GM23338 (cell line): ENCODE data around the gene LSM5. TPM values are rescaled to one million over a fixed set of nuclear protein-coding genes. Genes with fewer than 3 reads are reported as not detected.

ENCODE experiments used
- ATAC-seq: fragments of 200-7000 bp; cut with Tn5 transposase; 3 replicates; pipeline ENCODE4 v1.9.1; 2020
- DNase-seq: peaks from one replicate; pipeline ENCODE4 v3.0.0-alpha.2; 2015; ENCODE audit warnings: low spot score
- H2AFZ ChIP-seq: fragments of 200-600 bp; sonication (generic); 2 replicates; pipeline ENCODE4 v1.8.0; 2016; ENCODE audit warnings: antibody characterized with exemption, mild to moderate bottlenecking, moderate library complexity
- H3F3A ChIP-seq: fragments of 200-600 bp; sonication (generic); replicated peaks from 2 replicates; pipeline ENCODE4 v1.8.0; 2017; ENCODE audit warnings: antibody characterized with exemption, mixed run types, low read depth
- H3K27ac ChIP-seq: fragments of 200-600 bp; sonication (generic); 2 replicates; pipeline ENCODE4 v1.6.1; 2016; ENCODE audit warnings: low read depth
- H3K27me3 ChIP-seq: fragments of 200-600 bp; sonication (generic); 2 replicates; pipeline ENCODE4 v1.8.0; 2016; ENCODE audit warnings: mild to moderate bottlenecking, mixed run types, moderate library complexity; ENCODE audit not compliant: insufficient read depth
- H3K36me3 ChIP-seq: fragments of 200-600 bp; sonication (generic); 2 replicates; pipeline ENCODE4 v1.8.0; 2016; ENCODE audit warnings: mild to moderate bottlenecking; ENCODE audit not compliant: insufficient read depth
- H3K4me1 ChIP-seq: fragments of 200-600 bp; sonication (generic); 2 replicates; pipeline ENCODE4 v1.8.0; 2016; ENCODE audit warnings: mild to moderate bottlenecking, moderate library complexity; ENCODE audit not compliant: insufficient read depth
- H3K4me2 ChIP-seq: fragments of 200-600 bp; sonication (generic); 2 replicates; pipeline ENCODE4 v1.7.1; 2017; ENCODE audit warnings: mixed run types
- H3K4me3 ChIP-seq: fragments of 200-600 bp; sonication (generic); 2 replicates; pipeline ENCODE4 v1.6.1; 2016; ENCODE audit warnings: mixed run types
- H3K79me2 ChIP-seq: fragments of 200-600 bp; sonication (generic); replicated peaks from 2 replicates; pipeline ENCODE4 v1.8.0; 2017; ENCODE audit warnings: mild to moderate bottlenecking; ENCODE audit not compliant: insufficient read depth
- H3K9me2 ChIP-seq: fragments of 200-600 bp; sonication (generic); 2 replicates; pipeline ENCODE4 v1.8.0; 2017; ENCODE audit not compliant: insufficient read depth
- H4K20me1 ChIP-seq: fragments of 200-600 bp; sonication (generic); replicated peaks from 2 replicates; pipeline ENCODE4 v1.8.0; 2017; ENCODE audit warnings: mild to moderate bottlenecking; ENCODE audit not compliant: insufficient read depth
- H3K27ac Mint-ChIP-seq: 2 replicates; pipeline ENCODE4 v1.8.0; 2020; ENCODE audit warnings: inconsistent platforms, mild to moderate bottlenecking, moderate library complexity, mixed read lengths
- H3K27me3 Mint-ChIP-seq: 3 replicates; pipeline ENCODE4 v1.8.0; 2022; ENCODE audit warnings: low read depth, mild to moderate bottlenecking, moderate library complexity, mixed read lengths, inconsistent platforms; ENCODE audit not compliant: insufficient read depth, poor library complexity
- H3K36me3 Mint-ChIP-seq: 3 replicates; pipeline ENCODE4 v1.8.0; 2021; ENCODE audit warnings: low read depth, mild to moderate bottlenecking, inconsistent platforms, moderate library complexity, mixed read lengths
- H3K4me1 Mint-ChIP-seq: 3 replicates; pipeline ENCODE4 v1.8.0; 2020; ENCODE audit warnings: mild to moderate bottlenecking, inconsistent platforms, mixed read lengths
- H3K4me3 Mint-ChIP-seq: 3 replicates; pipeline ENCODE4 v1.8.0; 2021; ENCODE audit warnings: moderate library complexity, mild to moderate bottlenecking, inconsistent platforms, mixed read lengths
- H3K9me3 Mint-ChIP-seq: 3 replicates; pipeline ENCODE4 v1.8.0; 2020; ENCODE audit warnings: moderate library complexity, mild to moderate bottlenecking, inconsistent platforms, mixed read lengths
- CREB1 ChIP-seq: fragments of 250-450 bp; sonication (Bioruptor Pico); IDR thresholded peaks from 2 replicates; pipeline ENCODE4 v1.5.0; 2020; ENCODE audit warnings: low read depth, mild to moderate bottlenecking, moderate library complexity
- EZH2 ChIP-seq: fragments of 200-600 bp; sonication (generic); IDR thresholded peaks from one replicate; pipeline ENCODE4 v1.8.0; 2017; ENCODE audit warnings: antibody characterized with exemption, mild to moderate bottlenecking, low read depth; ENCODE audit not compliant: unreplicated experiment
- EZH2phosphoT487 ChIP-seq: fragments of 200-600 bp; sonication (generic); IDR thresholded peaks from one replicate; pipeline ENCODE4 v1.8.1; 2018; ENCODE audit warnings: antibody characterized with exemption; ENCODE audit not compliant: unreplicated experiment
- JUNB ChIP-seq: IDR thresholded peaks from one replicate; pipeline ENCODE4 v1.6.1; 2016; ENCODE audit warnings: antibody characterized with exemption; ENCODE audit not compliant: unreplicated experiment
- NANOG ChIP-seq: IDR thresholded peaks from 2 replicates; pipeline ENCODE4 v1.6.1; 2016; ENCODE audit warnings: antibody characterized with exemption, borderline replicate concordance
- POLR2AphosphoS5 ChIP-seq: IDR thresholded peaks from 2 replicates; pipeline ENCODE4 v1.6.1; 2016; ENCODE audit warnings: antibody characterized with exemption, low read depth
- STAT1 ChIP-seq: IDR thresholded peaks from one replicate; pipeline ENCODE4 v1.6.1; 2016; ENCODE audit warnings: antibody characterized with exemption; ENCODE audit not compliant: unreplicated experiment
- ZNF114 ChIP-seq: fragments of 250-450 bp; sonication (Bioruptor Pico); IDR thresholded peaks from 2 replicates; pipeline ENCODE4 v1.5.0; 2020; ENCODE audit warnings: mild to moderate bottlenecking, moderate library complexity
- ZNF331 ChIP-seq: fragments of 250-450 bp; sonication (Bioruptor Pico); IDR thresholded peaks from 2 replicates; pipeline ENCODE4 v1.5.0; 2020; ENCODE audit warnings: low read depth, mild to moderate bottlenecking, moderate library complexity
- polyA plus RNA-seq: library from polyadenylated mRNA; unstranded; fragments of >200 nt; fragmentation: Nextera tagmentation; extraction: Ambion mirVana; gene quantifications from 2 replicates; pipeline ENCODE4 v1.2.1, GENCODE V29; 2016
- total RNA-seq: library from RNA; depleted of rRNA; stranded (reverse); fragments of >200 nt; shearing (Covaris generic); gene quantifications from 2 replicates; pipeline ENCODE4 v1.2.3, GENCODE V29; 2014
- TF ChIP-seq, protein P1 (sequence below), 2 experiments: fragments of 200-600 bp in 1 of 2; sonication (generic) in 1 of 2; conservative IDR thresholded peaks; 2 replicates each; pipeline versions ENCODE4 v1.5.1 to v1.6.1; 2016 to 2017; ENCODE audit warnings: antibody characterized with exemption in 2 of 2, low read depth in 2 of 2, mild to moderate bottlenecking in 2 of 2, moderate library complexity in 1 of 2
- TF ChIP-seq, protein P2 (sequence below): IDR thresholded peaks from 2 replicates; pipeline ENCODE4 v1.6.1; 2016; ENCODE audit warnings: antibody characterized with exemption
- TF ChIP-seq, protein P3 (sequence below): IDR thresholded peaks from one replicate; pipeline ENCODE4 v1.6.1; 2018; ENCODE audit warnings: antibody characterized with exemption; ENCODE audit not compliant: unreplicated experiment
- TF ChIP-seq, protein P4 (sequence below): fragments of 250-450 bp; sonication (Bioruptor Pico); IDR thresholded peaks from 2 replicates; pipeline ENCODE4 v1.5.0; 2020; ENCODE audit warnings: mild to moderate bottlenecking, moderate library complexity

LSM5 gene
- total and polyA plus RNA-seq, 2 experiments from 2014 or later, result 56.6 to 469 TPM

DNA sequence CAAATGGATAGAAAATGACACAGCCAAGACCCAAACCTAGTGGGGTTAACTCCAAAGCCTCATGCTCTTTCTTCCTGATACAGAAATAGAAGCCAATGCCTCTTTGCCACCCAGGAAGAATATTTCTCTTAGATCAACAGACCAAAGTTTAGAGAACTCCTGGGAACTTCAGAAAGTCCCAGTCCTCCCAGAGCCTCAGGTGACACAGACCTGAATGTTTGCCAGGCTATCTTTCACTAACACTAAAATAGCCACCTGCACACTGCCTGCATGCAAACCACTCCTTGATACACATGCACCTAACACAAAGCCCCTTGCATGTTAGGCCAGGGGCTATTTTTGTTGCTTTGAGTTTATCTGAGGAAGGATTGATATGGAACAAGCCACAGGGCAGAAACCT, 27.7 kb downstream of the LSM5 start:
- H3K4me2 ChIP-seq, result no peak overlapping the region
- no peaks in the 10 kb centered on the region for H3K9me3 Mint-ChIP-seq
- no peak for ATAC-seq
- H3K27me3 Mint-ChIP-seq, result no peaks in the 10 kb centered on the region
- H3K4me1 ChIP-seq, result peaks cover 3% of the 10 kb centered on the region; the same call in 1 of the 2 replicates
- no peak overlapping the region for H3K27ac Mint-ChIP-seq
- H3K36me3 Mint-ChIP-seq, result peaks cover 2% of the 10 kb centered on the region; the same call in 1 of the 3 replicates
- TF ChIP-seq JUNB (no peak), EZH2phosphoT487 (no peak), STAT1 (no peak), POLR2AphosphoS5 (no peak), NANOG (no peak), EZH2 (no peak), CREB1 (CRISPR knock-in tag) (no peak), ZNF114 (CRISPR knock-in tag) (no peak), ZNF331 (CRISPR knock-in tag) (no peak)
- TF ChIP-seq, protein P1, sequence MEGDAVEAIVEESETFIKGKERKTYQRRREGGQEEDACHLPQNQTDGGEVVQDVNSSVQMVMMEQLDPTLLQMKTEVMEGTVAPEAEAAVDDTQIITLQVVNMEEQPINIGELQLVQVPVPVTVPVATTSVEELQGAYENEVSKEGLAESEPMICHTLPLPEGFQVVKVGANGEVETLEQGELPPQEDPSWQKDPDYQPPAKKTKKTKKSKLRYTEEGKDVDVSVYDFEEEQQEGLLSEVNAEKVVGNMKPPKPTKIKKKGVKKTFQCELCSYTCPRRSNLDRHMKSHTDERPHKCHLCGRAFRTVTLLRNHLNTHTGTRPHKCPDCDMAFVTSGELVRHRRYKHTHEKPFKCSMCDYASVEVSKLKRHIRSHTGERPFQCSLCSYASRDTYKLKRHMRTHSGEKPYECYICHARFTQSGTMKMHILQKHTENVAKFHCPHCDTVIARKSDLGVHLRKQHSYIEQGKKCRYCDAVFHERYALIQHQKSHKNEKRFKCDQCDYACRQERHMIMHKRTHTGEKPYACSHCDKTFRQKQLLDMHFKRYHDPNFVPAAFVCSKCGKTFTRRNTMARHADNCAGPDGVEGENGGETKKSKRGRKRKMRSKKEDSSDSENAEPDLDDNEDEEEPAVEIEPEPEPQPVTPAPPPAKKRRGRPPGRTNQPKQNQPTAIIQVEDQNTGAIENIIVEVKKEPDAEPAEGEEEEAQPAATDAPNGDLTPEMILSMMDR (conservative IDR thresholded peaks at IDR 0.05; ENCODE audit: low read depth in 2 of 2), result no peak
- TF ChIP-seq, protein P2, sequence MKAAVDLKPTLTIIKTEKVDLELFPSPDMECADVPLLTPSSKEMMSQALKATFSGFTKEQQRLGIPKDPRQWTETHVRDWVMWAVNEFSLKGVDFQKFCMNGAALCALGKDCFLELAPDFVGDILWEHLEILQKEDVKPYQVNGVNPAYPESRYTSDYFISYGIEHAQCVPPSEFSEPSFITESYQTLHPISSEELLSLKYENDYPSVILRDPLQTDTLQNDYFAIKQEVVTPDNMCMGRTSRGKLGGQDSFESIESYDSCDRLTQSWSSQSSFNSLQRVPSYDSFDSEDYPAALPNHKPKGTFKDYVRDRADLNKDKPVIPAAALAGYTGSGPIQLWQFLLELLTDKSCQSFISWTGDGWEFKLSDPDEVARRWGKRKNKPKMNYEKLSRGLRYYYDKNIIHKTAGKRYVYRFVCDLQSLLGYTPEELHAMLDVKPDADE, result no peak
- TF ChIP-seq, protein P3, sequence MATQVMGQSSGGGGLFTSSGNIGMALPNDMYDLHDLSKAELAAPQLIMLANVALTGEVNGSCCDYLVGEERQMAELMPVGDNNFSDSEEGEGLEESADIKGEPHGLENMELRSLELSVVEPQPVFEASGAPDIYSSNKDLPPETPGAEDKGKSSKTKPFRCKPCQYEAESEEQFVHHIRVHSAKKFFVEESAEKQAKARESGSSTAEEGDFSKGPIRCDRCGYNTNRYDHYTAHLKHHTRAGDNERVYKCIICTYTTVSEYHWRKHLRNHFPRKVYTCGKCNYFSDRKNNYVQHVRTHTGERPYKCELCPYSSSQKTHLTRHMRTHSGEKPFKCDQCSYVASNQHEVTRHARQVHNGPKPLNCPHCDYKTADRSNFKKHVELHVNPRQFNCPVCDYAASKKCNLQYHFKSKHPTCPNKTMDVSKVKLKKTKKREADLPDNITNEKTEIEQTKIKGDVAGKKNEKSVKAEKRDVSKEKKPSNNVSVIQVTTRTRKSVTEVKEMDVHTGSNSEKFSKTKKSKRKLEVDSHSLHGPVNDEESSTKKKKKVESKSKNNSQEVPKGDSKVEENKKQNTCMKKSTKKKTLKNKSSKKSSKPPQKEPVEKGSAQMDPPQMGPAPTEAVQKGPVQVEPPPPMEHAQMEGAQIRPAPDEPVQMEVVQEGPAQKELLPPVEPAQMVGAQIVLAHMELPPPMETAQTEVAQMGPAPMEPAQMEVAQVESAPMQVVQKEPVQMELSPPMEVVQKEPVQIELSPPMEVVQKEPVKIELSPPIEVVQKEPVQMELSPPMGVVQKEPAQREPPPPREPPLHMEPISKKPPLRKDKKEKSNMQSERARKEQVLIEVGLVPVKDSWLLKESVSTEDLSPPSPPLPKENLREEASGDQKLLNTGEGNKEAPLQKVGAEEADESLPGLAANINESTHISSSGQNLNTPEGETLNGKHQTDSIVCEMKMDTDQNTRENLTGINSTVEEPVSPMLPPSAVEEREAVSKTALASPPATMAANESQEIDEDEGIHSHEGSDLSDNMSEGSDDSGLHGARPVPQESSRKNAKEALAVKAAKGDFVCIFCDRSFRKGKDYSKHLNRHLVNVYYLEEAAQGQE, result no peak
- TF ChIP-seq, protein P4, sequence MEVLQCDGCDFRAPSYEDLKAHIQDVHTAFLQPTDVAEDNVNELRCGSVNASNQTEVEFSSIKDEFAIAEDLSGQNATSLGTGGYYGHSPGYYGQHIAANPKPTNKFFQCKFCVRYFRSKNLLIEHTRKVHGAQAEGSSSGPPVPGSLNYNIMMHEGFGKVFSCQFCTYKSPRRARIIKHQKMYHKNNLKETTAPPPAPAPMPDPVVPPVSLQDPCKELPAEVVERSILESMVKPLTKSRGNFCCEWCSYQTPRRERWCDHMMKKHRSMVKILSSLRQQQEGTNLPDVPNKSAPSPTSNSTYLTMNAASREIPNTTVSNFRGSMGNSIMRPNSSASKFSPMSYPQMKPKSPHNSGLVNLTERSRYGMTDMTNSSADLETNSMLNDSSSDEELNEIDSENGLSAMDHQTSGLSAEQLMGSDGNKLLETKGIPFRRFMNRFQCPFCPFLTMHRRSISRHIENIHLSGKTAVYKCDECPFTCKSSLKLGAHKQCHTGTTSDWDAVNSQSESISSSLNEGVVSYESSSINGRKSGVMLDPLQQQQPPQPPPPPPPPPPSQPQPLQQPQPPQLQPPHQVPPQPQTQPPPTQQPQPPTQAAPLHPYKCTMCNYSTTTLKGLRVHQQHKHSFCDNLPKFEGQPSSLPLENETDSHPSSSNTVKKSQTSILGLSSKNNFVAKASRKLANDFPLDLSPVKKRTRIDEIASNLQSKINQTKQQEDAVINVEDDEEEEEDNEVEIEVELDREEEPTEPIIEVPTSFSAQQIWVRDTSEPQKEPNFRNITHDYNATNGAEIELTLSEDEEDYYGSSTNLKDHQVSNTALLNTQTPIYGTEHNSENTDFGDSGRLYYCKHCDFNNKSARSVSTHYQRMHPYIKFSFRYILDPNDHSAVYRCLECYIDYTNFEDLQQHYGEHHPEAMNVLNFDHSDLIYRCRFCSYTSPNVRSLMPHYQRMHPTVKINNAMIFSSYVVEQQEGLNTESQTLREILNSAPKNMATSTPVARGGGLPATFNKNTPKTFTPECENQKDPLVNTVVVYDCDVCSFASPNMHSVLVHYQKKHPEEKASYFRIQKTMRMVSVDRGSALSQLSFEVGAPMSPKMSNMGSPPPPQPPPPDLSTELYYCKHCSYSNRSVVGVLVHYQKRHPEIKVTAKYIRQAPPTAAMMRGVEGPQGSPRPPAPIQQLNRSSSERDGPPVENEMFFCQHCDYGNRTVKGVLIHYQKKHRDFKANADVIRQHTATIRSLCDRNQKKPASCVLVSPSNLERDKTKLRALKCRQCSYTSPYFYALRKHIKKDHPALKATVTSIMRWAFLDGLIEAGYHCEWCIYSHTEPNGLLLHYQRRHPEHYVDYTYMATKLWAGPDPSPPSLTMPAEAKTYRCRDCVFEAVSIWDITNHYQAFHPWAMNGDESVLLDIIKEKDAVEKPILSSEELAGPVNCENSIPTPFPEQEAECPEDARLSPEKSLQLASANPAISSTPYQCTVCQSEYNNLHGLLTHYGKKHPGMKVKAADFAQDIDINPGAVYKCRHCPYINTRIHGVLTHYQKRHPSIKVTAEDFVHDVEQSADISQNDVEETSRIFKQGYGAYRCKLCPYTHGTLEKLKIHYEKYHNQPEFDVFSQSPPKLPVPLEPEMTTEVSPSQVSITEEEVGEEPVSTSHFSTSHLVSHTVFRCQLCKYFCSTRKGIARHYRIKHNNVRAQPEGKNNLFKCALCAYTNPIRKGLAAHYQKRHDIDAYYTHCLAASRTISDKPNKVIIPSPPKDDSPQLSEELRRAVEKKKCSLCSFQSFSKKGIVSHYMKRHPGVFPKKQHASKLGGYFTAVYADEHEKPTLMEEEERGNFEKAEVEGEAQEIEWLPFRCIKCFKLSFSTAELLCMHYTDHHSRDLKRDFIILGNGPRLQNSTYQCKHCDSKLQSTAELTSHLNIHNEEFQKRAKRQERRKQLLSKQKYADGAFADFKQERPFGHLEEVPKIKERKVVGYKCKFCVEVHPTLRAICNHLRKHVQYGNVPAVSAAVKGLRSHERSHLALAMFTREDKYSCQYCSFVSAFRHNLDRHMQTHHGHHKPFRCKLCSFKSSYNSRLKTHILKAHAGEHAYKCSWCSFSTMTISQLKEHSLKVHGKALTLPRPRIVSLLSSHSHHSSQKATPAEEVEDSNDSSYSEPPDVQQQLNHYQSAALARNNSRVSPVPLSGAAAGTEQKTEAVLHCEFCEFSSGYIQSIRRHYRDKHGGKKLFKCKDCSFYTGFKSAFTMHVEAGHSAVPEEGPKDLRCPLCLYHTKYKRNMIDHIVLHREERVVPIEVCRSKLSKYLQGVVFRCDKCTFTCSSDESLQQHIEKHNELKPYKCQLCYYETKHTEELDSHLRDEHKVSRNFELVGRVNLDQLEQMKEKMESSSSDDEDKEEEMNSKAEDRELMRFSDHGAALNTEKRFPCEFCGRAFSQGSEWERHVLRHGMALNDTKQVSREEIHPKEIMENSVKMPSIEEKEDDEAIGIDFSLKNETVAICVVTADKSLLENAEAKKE (CRISPR knock-in tag), result no peak
- H4K20me1 ChIP-seq, result no peaks in the 10 kb centered on the region
- H3K79me2 ChIP-seq, result no peaks in the 10 kb centered on the region
- no peak overlapping the region for H3K4me3 ChIP-seq
- H2AFZ ChIP-seq, result no peak overlapping the region
- H3K27me3 ChIP-seq, result no peaks in the 10 kb centered on the region
- H3K27ac ChIP-seq, result no peak overlapping the region
- no peak for DNase-seq
- H3K9me2 ChIP-seq, result 0 out of 2 replicates have a peak, but pooled peaks cover 3% of the 10 kb centered on the region
- H3K4me3 Mint-ChIP-seq, result no peak overlapping the region
- peaks cover 11% of the 10 kb centered on the region for H3K4me1 Mint-ChIP-seq
- H3F3A ChIP-seq, result no peaks in the 10 kb centered on the region
- H3K36me3 ChIP-seq, result no peaks in the 10 kb centered on the region
